ENCODE results near the gene EVA1C.

DNA sequence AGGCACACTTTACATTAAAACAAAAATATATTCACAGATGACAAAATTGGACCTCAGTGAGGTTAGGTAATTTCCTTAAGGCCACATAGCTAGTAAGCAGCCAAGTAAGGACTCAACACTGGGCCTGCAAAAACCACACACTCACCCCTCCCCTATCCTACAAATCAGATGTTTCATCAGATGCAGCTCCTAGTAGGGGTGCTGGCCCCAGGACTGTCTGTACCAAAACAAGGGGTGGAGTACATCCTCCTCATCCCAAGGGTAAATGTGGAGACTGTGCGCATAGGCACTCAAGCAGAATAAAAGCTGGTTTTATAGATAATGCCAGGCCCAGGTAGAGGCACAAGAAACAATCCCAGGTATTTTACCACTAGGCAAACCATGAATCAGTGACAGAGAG, 45.3 kb upstream of the EVA1C start:
- TF ChIP-seq CTCF (IDR thresholded peaks at IDR 0.05; ENCODE audit: poor library complexity, severe bottlenecking): no peak
- TF ChIP-seq POLR2AphosphoS5 (IDR thresholded peaks at IDR 0.05): no peak
- TF ChIP-seq EP300 (conservative IDR thresholded peaks at IDR 0.05; ENCODE audit: poor library complexity, severe bottlenecking): no peak
- TF ChIP-seq EZH2 (IDR thresholded peaks at IDR 0.05; ENCODE audit: borderline replicate concordance, insufficient read depth, low read length, poor library complexity, severe bottlenecking): no peak
- no peak for TF ChIP-seq TAF1 (IDR thresholded peaks at IDR 0.05; ENCODE audit: low read depth)
- TF ChIP-seq REST (IDR thresholded peaks at IDR 0.05; ENCODE audit: borderline replicate concordance): no peak
- no peak for TF ChIP-seq MXI1 (conservative IDR thresholded peaks at IDR 0.05; ENCODE audit: poor library complexity, severe bottlenecking)
- no peak for TF ChIP-seq SMC3 (conservative IDR thresholded peaks at IDR 0.05; ENCODE audit: poor library complexity)
- TF ChIP-seq RAD21 (conservative IDR thresholded peaks at IDR 0.05): no peak
